Measurements from ENCODE around the gene RNF212B.

The RNF212B gene

GRCh38 chr14:23299986-23300686, 62.4 kb downstream of the RNF212B start:
- H3F3A ChIP-seq (ENCODE audit: insufficient read depth, low read length): no peaks in the 10 kb centered on the region
- H3K36me3 ChIP-seq (ENCODE audit: insufficient read depth, low read length): peaks cover 17% of the 10 kb centered on the region; the same call in 1 of the 2 replicates
- H3K27me3 ChIP-seq (ENCODE audit: insufficient read depth, low read length): no peaks in the 10 kb centered on the region
- no peaks in the 10 kb centered on the region for H3K9me2 ChIP-seq (ENCODE audit: low read depth, low read length)
- no peaks in the 10 kb centered on the region for H3K9me3 ChIP-seq (ENCODE audit: low read length)
- H4K20me1 ChIP-seq (ENCODE audit: insufficient read depth, low read length): no peaks in the 10 kb centered on the region
- H3K9ac ChIP-seq (ENCODE audit: low read length): peak overlapping the region; percentile 97
- peaks cover 25% of the 10 kb centered on the region for H3K4me1 ChIP-seq (ENCODE audit: insufficient read depth, low read length, severe bottlenecking)
- no peak for TF ChIP-seq EZH2 (IDR thresholded peaks at IDR 0.05; ENCODE audit: borderline replicate concordance, low read length)
- no peak for TF ChIP-seq CTCF (IDR thresholded peaks at IDR 0.05; ENCODE audit: low read length)
- H3K4me3 ChIP-seq (ENCODE audit: low read depth, low read length, poor library complexity, severe bottlenecking): peak overlapping the region; percentile 84
- H3K27ac ChIP-seq (ENCODE audit: low read depth, low read length, poor library complexity, severe bottlenecking): peak overlapping the region; percentile 73
- H2AFZ ChIP-seq (ENCODE audit: low read length): no peak overlapping the region
- no peaks in the 10 kb centered on the region for H3K79me2 ChIP-seq (ENCODE audit: insufficient read depth, low read length)
- peak overlapping the region; percentile 100 for H3K4me2 ChIP-seq (ENCODE audit: low read length)

- no peaks in the 10 kb centered on the region for H3K9me2 ChIP-seq (ENCODE audit: low read depth, low read length)
- peak overlapping the region; percentile 73 for H3K27ac ChIP-seq (ENCODE audit: low read depth, low read length, poor library complexity, severe bottlenecking)
- peaks cover 18% of the 10 kb centered on the region for H3K4me1 ChIP-seq (ENCODE audit: insufficient read depth, low read length, severe bottlenecking)
These were observed 63.0 kb downstream of the RNF212B start for GRCh38 chr14:23300687-23301223.

DNA sequence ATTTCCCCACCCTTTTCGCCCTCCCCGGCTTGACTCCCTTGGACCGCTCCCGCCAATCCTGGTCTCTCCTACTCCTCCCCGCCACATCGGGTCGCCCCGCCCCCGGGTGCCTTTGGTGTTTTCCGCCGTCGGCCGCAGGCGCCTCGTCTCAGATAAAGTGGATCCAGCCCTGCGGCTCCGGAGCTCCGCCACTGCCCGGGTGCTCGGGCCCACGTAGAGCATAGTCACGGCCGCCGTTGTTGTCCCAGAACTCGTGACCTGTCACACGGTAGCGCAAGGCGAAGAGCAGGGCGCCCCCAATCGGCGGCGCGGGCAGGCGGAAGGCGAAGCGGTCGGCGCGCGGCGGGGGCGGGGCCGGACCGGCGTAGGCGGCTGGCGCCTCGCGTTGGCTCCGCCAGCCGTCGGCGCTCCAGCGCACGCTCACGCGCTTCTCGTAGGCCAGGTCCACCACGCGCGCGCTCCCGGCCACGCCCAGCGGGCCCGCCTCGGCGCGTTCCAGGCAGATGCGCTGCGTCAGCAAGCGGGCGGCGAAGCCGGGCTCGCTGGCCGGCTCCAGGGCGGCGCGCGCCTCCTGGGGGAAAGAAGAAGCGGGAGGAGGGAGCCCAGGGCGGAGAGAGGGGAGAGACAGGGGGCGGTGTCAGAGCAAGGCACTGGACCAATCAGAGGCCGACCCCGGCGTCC, 63.7 kb downstream of the RNF212B start:
- TF ChIP-seq CTCF (IDR thresholded peaks at IDR 0.05; ENCODE audit: low read length) (peak; percentile 74), EZH2 (IDR thresholded peaks at IDR 0.05; ENCODE audit: borderline replicate concordance, low read length) (no peak)
- peaks cover 17% of the 10 kb centered on the region; the same call in 1 of the 2 replicates for H3K36me3 ChIP-seq (ENCODE audit: insufficient read depth, low read length)
- H4K20me1 ChIP-seq (ENCODE audit: insufficient read depth, low read length): no peaks in the 10 kb centered on the region
- H3K9me2 ChIP-seq (ENCODE audit: low read depth, low read length): no peaks in the 10 kb centered on the region
- no peaks in the 10 kb centered on the region for H3K79me2 ChIP-seq (ENCODE audit: insufficient read depth, low read length)
- no peak overlapping the region; the same call in 1 of the 2 replicates for H2AFZ ChIP-seq (ENCODE audit: low read length)
- no peaks in the 10 kb centered on the region for H3F3A ChIP-seq (ENCODE audit: insufficient read depth, low read length)
- H3K4me1 ChIP-seq (ENCODE audit: insufficient read depth, low read length, severe bottlenecking): peaks cover 21% of the 10 kb centered on the region
- H3K4me2 ChIP-seq (ENCODE audit: low read length): peak overlapping the region; percentile 100
- H3K9ac ChIP-seq (ENCODE audit: low read length): peak overlapping the region; percentile 97
- H3K9me3 ChIP-seq (ENCODE audit: low read length): no peaks in the 10 kb centered on the region
- H3K27ac ChIP-seq (ENCODE audit: low read depth, low read length, poor library complexity, severe bottlenecking): peak overlapping the region; percentile 74
- H3K4me3 ChIP-seq (ENCODE audit: low read depth, low read length, poor library complexity, severe bottlenecking): peak overlapping the region; percentile 84
- no peaks in the 10 kb centered on the region for H3K27me3 ChIP-seq (ENCODE audit: insufficient read depth, low read length)

More at GRCh38 chr14:23300687-23301223, 63.0 kb downstream of the RNF212B start:
- H3K36me3 ChIP-seq (ENCODE audit: insufficient read depth, low read length): peaks cover 17% of the 10 kb centered on the region; the same call in 1 of the 2 replicates
- H3K4me2 ChIP-seq (ENCODE audit: low read length): peak overlapping the region; percentile 100
- H3K27me3 ChIP-seq (ENCODE audit: insufficient read depth, low read length): no peaks in the 10 kb centered on the region
- H3F3A ChIP-seq (ENCODE audit: insufficient read depth, low read length): no peaks in the 10 kb centered on the region
- no peaks in the 10 kb centered on the region for H4K20me1 ChIP-seq (ENCODE audit: insufficient read depth, low read length)
- H3K4me3 ChIP-seq (ENCODE audit: low read depth, low read length, poor library complexity, severe bottlenecking): peak overlapping the region; percentile 84
- no peaks in the 10 kb centered on the region for H3K9me3 ChIP-seq (ENCODE audit: low read length)
- no peak overlapping the region for H2AFZ ChIP-seq (ENCODE audit: low read length)
- TF ChIP-seq EZH2 (IDR thresholded peaks at IDR 0.05; ENCODE audit: borderline replicate concordance, low read length): no peak
- no peak for TF ChIP-seq CTCF (IDR thresholded peaks at IDR 0.05; ENCODE audit: low read length)
- peak overlapping the region; percentile 97 for H3K9ac ChIP-seq (ENCODE audit: low read length)
- no peaks in the 10 kb centered on the region for H3K79me2 ChIP-seq (ENCODE audit: insufficient read depth, low read length)
